ENCODE results near the gene GAMT.
"Not testable (repeated sequence)": the region's sequence is repeated elsewhere in the genome, so short reads cannot be mapped to it uniquely, and the experiment has no call there.

The GAMT gene

DNA sequence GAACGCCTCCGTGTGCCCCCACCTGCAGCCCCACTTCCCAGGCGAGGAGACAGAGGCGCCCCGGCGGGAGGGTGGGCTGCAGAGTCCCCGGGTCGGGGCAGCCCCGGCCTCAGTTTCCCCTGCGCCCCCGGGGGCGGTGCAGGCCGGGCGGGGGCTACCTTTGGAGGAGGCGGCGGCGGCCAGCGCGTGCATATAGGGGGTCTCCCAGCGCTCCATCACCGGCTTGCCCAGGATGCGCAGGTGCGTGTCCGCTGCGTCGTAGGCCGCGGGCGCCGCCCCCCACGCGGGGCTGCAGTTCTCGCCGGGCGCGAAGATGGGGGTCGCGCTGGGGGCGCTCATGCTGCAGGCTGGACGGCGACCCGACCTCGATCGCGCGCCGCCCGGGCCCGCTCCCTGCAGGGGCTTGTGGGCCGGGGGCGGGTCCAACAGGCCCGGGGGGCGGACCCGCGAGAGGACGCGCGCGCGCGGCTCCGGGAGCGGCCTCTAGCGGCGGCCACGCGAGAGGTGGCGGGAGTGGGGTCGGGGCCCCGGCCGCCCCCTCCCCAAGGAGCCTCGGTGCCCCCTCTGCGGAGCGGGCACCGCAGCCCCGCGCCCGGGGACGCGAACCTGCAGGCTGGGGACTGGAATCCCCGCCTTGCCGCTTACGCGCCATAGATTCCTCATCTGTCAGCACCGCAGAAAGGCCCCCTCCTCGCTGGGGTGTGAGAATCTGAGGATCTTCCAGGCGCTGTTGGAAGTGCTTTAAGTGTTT, at the start of gene GAMT:
GAMT (minus strand) TSS at position 405 of the 751 bp plus-strand sequence; CDS start at position 339, 66 bp downstream.
- DNase-seq (ENCODE audit: low read depth in 3 of 3), result peak; percentile 14 to 65 (median 36)

DNA sequence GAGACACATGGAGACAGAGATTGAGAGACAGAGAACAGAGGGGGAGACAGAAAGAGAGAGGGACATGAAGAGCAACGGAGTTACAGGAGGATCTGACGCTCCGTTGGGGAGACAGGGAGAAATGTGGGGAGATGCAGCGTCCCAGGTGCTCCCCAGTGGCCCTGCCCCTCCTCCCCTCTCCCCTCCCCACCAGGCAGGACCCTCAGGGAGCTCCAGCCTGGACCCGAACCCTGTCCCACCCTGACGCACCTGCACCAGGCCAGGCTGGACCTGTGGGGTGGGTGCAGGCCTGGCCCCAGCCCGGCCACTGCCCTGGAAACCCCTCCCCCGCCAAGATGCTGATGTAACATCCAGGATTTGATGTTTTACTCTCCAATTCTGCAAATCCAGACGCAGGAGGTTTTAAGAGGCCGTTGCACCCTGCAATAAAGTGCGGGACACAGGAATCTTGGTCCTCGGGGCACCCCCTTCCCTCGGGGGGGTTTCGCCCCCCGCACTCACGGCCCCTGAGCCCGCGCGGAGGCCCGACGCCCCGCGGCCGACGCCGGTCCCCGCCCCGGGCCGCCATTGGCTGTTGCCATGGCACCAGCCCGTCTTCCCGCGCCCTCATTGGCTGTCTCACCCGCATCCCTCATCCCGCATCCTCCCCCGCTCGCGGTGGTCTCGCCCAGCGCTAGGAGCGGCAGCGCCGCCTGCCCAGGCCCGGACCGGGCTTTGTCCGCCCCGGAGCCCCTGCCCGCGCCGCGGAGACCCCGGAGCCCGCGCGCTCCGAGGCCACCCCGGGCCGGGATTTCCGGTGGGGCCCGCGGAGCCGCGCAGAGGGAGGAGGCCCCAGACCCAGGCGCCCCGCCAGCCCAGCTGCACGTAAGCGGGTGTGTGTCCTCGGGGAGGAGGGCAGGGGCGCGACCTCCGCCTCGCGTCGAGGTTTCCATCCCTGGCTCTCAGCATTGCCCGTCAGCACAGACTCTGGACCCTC, 48.4 kb upstream of the GAMT start, which contains the start of gene APC2:
APC2 (plus strand) TSS at position 655 of the 976 bp plus-strand sequence. CDS start 2,881 bp downstream, outside the sequence.
- no peak for DNase-seq (ENCODE audit: low read depth in 3 of 3)

DNA sequence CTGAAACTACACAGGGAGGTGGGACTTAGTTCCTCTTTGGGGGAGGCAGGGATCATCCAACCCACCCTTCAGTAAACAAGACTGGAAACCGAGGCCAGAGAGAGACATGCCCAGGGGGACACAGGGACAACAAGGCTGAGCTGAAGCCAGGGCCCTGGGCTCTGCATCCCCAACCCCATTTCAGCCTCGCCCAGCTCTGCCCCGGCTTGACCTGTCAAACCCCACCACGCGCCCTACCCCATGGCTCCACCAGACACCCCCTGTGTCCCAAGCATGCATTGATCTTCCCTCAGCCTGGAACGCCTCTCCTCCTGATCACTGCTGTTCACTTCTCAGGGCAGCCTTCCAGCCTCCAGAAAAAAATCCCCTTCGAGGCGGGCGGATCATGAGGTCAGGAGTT, 46.6 kb upstream of the GAMT start:
- no peak for DNase-seq (ENCODE audit: low read depth in 3 of 3)

- no peak for DNase-seq (ENCODE audit: low read depth in 3 of 3)
These were observed 46.2 kb upstream of the GAMT start for GRCh38 chr19:1447504-1447903.

GRCh38 chr19:1446713-1447481, 45.6 kb upstream of the GAMT start:
- DNase-seq (ENCODE audit: low read depth in 3 of 3), result no peak

DNA sequence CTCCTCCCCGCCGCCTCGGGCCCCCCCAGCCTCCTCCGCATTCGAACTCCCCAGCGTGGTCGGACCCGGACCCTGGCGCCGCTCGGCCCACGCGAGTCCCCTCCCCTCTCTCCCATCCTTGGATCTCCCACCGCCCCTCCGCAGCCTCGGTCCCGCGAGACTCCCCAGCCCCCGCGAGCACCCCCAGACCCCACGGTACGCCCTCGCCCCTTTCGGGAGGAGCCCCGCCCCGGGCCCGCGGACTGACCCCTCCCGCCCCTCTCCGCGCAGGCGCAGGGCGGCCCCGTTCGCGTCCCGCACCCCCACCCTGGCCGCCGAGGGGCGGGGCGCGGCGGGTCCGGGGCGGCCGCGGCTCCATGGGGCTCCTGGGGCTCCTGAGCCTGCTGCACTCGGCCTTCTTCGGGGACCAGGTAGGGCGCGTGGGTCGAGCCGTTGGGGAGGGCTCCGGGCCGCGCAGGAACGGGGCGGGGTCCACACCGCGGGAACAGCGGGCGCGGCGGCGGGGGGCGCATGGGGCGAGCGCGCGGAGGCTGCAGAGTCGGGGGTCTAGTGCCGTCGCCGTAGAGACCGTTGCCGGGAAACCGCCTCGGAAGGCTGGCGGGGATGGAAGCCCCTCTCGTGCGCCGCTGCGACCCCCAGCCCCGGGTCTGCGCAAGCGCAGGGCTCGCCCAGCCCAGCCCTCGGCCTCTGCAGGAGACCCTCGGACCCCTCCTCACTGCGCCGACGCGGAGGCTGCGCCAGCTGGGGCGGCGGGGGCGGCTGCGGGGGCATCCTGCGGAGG, 44.8 kb upstream of the GAMT start:
- no peak for DNase-seq (ENCODE audit: low read depth in 3 of 3)

DNA sequence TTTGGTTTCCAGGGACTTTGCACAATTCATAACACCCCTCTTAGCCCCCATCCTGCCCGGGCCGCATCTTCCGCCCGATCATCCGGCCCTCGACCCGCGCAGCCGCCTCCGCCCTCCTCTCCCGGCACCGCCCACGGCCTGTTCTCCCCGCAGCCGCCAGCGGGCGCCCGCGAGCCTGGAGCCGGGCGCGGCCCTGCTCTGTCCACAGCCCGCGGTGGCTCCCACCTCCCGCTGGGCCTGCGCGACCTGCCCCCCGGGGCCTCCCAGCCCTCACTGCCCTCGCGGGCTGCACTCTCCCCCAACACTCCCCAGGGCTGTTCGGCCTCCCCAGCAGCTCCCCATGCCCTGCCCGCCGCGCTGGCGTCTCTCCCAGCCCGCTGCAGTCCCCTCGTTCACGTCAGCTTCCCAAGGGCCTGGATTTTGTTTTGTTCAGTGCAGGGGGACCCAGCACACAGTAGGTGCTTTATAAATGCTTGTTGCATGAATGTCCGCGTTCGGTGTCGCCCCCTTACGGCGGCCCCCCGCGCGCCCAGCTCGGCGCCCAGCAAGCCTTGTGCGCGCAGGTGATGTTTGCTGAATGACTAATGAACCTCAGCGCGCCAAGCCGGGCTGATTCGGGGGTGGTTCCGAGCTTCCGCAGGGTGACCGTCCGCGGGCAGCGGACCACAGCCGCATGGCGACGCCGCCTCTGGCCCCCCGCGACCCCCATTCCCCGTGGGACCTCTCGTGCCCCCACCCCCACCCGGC, 44.0 kb upstream of the GAMT start:
- peak; percentile 56 to 78 (median 57) for DNase-seq (ENCODE audit: low read depth in 3 of 3)

DNA sequence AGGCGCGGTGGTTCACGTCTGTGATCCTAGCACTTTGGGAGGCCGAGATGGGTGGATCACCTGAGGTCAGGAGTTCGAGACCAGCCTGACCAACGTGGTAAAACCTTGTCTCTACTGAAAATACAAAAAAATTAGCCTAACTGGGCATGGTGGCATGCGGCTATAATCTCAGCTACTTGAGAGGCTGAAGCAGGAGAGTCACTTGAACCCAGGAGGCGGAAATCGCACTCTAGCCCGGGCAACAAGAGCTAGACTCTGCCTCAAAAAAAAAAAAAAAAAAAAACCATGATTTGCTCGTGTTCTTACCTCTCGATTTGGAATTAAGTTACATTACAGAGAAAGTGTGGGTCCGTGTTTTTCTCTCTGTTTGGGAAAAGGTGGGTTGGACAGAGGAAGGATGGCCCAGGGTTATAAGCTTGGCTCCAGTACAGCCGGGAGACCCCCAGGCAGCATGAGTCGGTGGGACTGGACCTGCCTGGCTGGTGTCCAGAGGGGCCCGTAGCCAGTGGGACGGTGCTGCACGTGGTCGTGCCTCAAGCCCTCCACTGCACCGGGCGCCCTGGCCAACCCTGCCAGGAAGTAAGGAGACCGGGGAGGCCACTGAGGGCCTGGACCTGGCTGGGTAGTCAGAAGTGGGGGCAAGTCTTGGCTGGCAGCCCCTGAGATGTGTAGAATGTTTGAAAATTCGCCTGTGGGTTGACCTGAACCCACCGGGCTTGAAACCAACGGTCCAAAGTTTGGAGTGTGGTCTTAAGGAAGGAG, 40.5 kb upstream of the GAMT start:
- no peak for DNase-seq (ENCODE audit: low read depth in 3 of 3)

DNA sequence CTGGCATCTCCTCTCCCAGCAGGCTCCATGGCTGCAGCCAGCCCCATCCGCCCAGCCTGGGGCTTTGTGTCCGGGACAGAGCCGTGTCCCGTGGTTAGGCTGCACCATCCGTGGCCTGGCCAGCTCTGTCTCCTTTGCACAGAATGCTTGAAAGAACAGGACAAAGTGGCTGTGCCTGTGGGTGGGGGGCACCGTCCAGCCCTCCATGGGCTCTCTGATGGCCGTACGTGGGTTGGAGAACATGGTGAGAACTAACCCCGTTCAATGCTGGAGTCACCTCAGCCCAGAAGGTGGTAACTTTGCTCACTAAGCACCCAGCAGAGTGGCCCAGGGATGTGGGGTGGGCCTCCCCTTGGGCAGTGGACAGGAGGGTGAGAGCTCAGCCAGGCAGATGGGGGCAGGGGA, 39.7 kb upstream of the GAMT start:
- DNase-seq (ENCODE audit: low read depth in 3 of 3), result no peak

- no peak for DNase-seq (ENCODE audit: low read depth in 3 of 3)
These were observed 39.1 kb upstream of the GAMT start for GRCh38 chr19:1440418-1440801.

DNA sequence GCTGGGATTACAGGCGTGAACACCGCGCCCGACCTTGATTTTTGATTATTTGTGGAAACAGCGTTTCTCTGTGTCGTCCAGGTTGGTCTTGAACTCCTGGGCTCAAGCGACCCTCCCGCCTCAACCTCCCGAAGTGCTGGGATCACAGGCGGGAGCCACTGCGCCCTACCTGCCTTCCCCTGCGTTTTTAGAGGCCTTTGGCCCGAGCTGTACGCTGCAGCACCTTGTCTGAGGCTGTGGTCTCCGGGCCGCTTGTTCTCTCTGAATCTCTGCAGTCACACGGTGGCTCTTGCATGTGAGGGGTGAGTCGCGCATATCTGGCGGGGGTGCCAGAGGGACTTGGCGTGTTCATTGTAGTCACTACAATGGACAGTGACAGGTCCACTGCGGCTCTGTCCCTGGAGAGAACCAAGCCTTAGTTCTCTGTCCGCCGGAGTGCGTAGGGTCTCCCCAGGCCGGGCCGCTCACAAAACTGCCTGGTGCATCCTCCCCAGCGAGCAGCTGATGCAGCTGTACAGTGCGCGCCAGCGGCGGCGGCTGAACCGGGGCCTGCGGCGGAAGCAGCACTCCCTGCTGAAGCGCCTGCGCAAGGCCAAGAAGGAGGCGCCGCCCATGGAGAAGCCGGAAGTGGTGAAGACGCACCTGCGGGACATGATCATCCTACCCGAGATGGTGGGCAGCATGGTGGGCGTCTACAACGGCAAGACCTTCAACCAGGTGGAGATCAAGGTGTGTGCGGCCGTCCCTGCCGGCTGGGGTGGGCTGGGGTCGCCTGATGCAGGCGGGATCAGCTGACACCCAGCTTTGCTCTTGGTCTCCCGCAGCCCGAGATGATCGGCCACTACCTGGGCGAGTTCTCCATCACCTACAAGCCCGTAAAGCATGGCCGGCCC, 38.4 kb upstream of the GAMT start:
- DNase-seq (ENCODE audit: low read depth in 3 of 3), result not testable (repeated sequence)

DNA sequence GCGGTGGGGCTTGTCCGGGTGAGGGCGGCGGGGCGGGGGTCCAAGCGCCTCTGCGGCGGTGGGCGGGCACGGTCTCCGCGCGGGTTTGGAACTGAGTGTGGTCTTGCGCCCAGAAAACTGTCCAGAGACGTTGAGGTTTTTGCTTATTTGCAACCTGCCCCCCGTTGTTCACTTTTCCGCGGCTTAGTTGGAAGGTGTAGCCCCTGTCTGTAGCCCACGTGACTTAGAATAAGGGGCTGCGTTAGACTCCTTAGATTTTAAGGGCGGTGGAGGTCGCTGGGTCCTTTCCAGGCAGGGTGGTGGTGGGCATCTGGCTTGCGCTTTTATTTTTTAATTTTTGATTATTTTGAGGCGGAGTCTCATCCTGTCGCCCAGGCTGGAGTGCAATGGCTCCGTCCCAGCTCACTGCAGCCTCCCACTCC, 37.6 kb upstream of the GAMT start:
- no peak for DNase-seq (ENCODE audit: low read depth in 3 of 3)

DNA sequence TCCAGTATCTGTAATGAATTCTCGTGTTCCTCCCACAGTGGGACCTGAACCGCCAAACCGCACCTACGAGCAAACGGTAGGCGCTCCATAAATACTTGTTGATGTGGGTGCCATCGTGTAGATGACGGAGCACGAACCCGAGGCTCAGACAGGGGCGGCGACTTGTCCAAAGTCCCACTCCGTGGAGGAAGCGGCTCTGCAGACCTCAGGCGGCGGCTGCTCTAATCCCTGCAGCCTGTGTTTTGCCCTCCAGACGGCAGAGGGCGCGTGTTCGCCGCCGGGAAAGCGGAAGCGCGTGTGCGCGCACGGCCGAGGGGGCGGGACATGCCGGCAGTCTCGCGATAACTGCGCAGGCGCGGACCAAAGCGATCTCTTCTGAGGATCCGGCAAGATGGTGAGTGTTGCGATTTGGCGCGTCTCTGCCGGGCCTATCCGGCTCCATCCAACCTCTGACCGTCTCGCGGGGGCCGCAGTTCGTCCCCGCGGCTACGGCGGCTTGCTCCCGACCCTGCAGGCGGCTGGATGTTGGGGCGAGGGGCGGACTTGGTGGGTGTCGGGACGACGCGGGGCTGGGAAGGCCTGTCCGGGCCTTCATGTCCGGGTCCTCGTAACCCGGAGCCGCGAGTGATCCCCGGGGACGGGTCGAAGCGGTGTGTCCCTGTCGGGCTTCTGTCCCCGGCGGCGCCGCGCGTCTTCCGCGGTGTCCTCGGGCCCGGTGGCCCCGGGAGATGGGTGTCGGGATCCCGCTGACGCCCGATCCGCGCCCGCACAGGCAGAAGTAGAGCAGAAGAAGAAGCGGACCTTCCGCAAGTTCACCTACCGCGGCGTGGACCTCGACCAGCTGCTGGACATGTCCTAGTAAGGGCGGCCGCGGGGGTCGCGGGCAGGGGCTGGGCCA, 36.9 kb upstream of the GAMT start, which contains the start of gene RPS15:
RPS15 (plus strand) TSS at position 362 of the 898 bp plus-strand sequence; CDS start at position 392, 30 bp downstream.
- peak; percentile 89 to 92 (median 89) for DNase-seq (ENCODE audit: low read depth in 3 of 3)

GRCh38 chr19:1437609-1438008, 36.3 kb upstream of the GAMT start:
- DNase-seq (ENCODE audit: low read depth in 3 of 3), result no peak

GRCh38 chr19:1435378-1435989, 34.1 kb upstream of the GAMT start:
- no peak for DNase-seq (ENCODE audit: low read depth in 3 of 3)

GRCh38 chr19:1434577-1435060, 33.3 kb upstream of the GAMT start:
- no peak for DNase-seq (ENCODE audit: low read depth in 3 of 3)

GRCh38 chr19:1434040-1434366, 32.7 kb upstream of the GAMT start:
- DNase-seq (ENCODE audit: low read depth in 3 of 3), result no peak

Data from stimulated activated CD4-positive, alpha-beta T cell treated with anti-CD3 and anti-CD28 coated beads, TNF-alpha, amount 100 ng/mL, for 24 hours (primary cell).